Fibroblast of lung (primary cell): ENCODE results near the gene SGCA. TPM values are rescaled to one million over a fixed set of nuclear protein-coding genes. Genes with fewer than 3 reads are reported as not detected.

Source experiments
- DNase-seq, 2 donors: peaks; one replicate each; pipeline versions ENCODE4 v3.0.0 to v3.0.0-alpha.2; 2010; ENCODE audit warnings: low read depth in 2 of 2
- H2AFZ ChIP-seq: 2 replicates; pipeline ENCODE4 v1.5.1; 2012; ENCODE audit warnings: low read length, control low read depth, inconsistent platforms
- H3K27ac ChIP-seq: 2 replicates; pipeline ENCODE4 v1.5.1; 2011; ENCODE audit warnings: low read length, control low read depth; ENCODE audit not compliant: insufficient read depth
- H3K27me3 ChIP-seq: 2 replicates; pipeline ENCODE4 v1.5.1; 2011; ENCODE audit warnings: mild to moderate bottlenecking, low read length; ENCODE audit not compliant: control insufficient read depth, insufficient read depth
- H3K36me3 ChIP-seq: 2 replicates; pipeline ENCODE4 v1.5.1; 2011; ENCODE audit warnings: low read length; ENCODE audit not compliant: control insufficient read depth, insufficient read depth
- H3K4me1 ChIP-seq: 2 replicates; pipeline ENCODE4 v1.5.1; 2011; ENCODE audit warnings: low read length; ENCODE audit not compliant: control insufficient read depth, insufficient read depth; ENCODE audit errors: extremely low read depth
- H3K4me2 ChIP-seq: 2 replicates; pipeline ENCODE4 v1.5.1; 2011; ENCODE audit warnings: low read length, control low read depth; ENCODE audit not compliant: insufficient read depth; ENCODE audit errors: extremely low read depth
- H3K4me3 ChIP-seq, 4 experiments: fragments of 200-600 bp in 1 of 4; sonication (generic) in 1 of 4; replicated peaks in 1 of 4; 2 replicates each; pipeline ENCODE4 v1.5.1; 2011 to 2016; ENCODE audit warnings: low read length in 4 of 4, low read depth in 3 of 4, mild to moderate bottlenecking in 3 of 4, control low read depth in 2 of 4, inconsistent platforms in 1 of 4, mixed read lengths in 1 of 4; ENCODE audit not compliant: insufficient read depth in 1 of 4; ENCODE audit errors: control extremely low read depth in 1 of 4
- H3K79me2 ChIP-seq: 2 replicates; pipeline ENCODE4 v1.5.1; 2012; ENCODE audit warnings: mild to moderate bottlenecking, low read length, inconsistent platforms; ENCODE audit not compliant: control insufficient read depth, insufficient read depth
- H3K9ac ChIP-seq: 2 replicates; pipeline ENCODE4 v1.5.1; 2011; ENCODE audit warnings: mild to moderate bottlenecking, low read length, control low read depth; ENCODE audit not compliant: insufficient read depth
- H3K9me3 ChIP-seq: 2 replicates; pipeline ENCODE4 v1.5.1; 2012; ENCODE audit warnings: low read depth, low read length; ENCODE audit not compliant: control insufficient read depth, insufficient read depth
- H4K20me1 ChIP-seq: 2 replicates; pipeline ENCODE4 v1.5.1; 2011; ENCODE audit warnings: low read length; ENCODE audit not compliant: control insufficient read depth, insufficient read depth; ENCODE audit errors: extremely low read depth
- EZH2 ChIP-seq: IDR thresholded peaks from 2 replicates; pipeline ENCODE4 v1.5.1; 2012; ENCODE audit warnings: low read length, control low read depth, mild to moderate bottlenecking; ENCODE audit errors: missing control alignments
- polyA plus RNA-seq, 2 donors: library from polyadenylated mRNA; depleted of rRNA in 1 of 2; stranded (reverse) in 1 of 2; unstranded in 1 of 2; fragments of >200 nt; gene quantifications; 2 replicates each; pipeline ENCODE4 v1.2.1, GENCODE V29; 2011 to 2012; ENCODE audit warnings: missing spikeins in 1 of 2
- total RNA-seq: library from RNA; depleted of rRNA; stranded (reverse); fragments of >200 nt; gene quantifications from 2 replicates; pipeline ENCODE4 v1.2.1, GENCODE V29; 2014
- TF ChIP-seq, protein P1 (sequence below), 2 donors: IDR thresholded peaks in 1 of 2; conservative IDR thresholded peaks in 1 of 2; 1 replicate in 1 of 2; 2 replicates in 1 of 2; pipeline ENCODE4 v1.5.1; 2011 to 2012; ENCODE audit warnings: low read length in 2 of 2, control low read depth in 1 of 2, inconsistent platforms in 1 of 2, low read depth in 1 of 2, mild to moderate bottlenecking in 1 of 2

The SGCA gene
- total and polyA plus RNA-seq, 2 donors (not counting 1 experiment from before 2014, with no cell fraction given) = 1.6 to 4.3 TPM

DNA sequence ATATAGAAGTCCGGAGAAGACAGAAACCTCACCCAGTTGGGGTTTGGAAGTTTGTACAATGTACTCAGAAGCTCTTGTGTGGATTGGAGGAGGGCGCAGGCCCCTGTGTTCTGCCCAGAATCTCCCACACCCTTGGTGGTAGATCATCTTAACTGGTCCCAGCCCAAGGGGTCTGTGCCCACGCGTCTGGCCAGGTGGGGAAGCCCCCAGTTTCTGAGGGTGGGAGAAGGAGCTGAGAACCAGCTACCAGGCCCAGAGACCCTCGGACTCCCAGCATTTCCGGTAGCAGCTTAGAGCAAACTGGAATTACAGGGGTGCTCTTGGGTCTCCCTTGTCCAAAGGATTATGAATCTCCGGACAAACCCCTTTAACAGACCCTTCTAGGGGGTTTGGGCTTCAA is 13.1 kb upstream of the SGCA start:
- Histone ChIP-seq H3K36me3 (no peaks in the 10 kb centered on the region), H3K9ac (no peak overlapping the region), H4K20me1 (no peaks in the 10 kb centered on the region), H3K4me3 (peak overlapping the region in 2 of 4 experiments; percentile 84 to 85), H2AFZ (no peak overlapping the region), H3K27ac (no peak overlapping the region), H3K4me2 (no peak overlapping the region), H3K79me2 (peaks cover 29% of the 10 kb centered on the region), H3K9me3 (no peaks in the 10 kb centered on the region), H3K27me3 (no peaks in the 10 kb centered on the region), H3K4me1 (peaks cover 12% of the 10 kb centered on the region)
- DNase-seq = no peak
- TF ChIP-seq EZH2 = no peak
- TF ChIP-seq, protein P1, sequence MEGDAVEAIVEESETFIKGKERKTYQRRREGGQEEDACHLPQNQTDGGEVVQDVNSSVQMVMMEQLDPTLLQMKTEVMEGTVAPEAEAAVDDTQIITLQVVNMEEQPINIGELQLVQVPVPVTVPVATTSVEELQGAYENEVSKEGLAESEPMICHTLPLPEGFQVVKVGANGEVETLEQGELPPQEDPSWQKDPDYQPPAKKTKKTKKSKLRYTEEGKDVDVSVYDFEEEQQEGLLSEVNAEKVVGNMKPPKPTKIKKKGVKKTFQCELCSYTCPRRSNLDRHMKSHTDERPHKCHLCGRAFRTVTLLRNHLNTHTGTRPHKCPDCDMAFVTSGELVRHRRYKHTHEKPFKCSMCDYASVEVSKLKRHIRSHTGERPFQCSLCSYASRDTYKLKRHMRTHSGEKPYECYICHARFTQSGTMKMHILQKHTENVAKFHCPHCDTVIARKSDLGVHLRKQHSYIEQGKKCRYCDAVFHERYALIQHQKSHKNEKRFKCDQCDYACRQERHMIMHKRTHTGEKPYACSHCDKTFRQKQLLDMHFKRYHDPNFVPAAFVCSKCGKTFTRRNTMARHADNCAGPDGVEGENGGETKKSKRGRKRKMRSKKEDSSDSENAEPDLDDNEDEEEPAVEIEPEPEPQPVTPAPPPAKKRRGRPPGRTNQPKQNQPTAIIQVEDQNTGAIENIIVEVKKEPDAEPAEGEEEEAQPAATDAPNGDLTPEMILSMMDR (conservative IDR thresholded peaks at IDR 0.05 in 1 of 2, IDR thresholded peaks at IDR 0.05 in 1 of 2; ENCODE audit: low read depth in 1 of 2, low read length in 2 of 2) = no peak

DNA sequence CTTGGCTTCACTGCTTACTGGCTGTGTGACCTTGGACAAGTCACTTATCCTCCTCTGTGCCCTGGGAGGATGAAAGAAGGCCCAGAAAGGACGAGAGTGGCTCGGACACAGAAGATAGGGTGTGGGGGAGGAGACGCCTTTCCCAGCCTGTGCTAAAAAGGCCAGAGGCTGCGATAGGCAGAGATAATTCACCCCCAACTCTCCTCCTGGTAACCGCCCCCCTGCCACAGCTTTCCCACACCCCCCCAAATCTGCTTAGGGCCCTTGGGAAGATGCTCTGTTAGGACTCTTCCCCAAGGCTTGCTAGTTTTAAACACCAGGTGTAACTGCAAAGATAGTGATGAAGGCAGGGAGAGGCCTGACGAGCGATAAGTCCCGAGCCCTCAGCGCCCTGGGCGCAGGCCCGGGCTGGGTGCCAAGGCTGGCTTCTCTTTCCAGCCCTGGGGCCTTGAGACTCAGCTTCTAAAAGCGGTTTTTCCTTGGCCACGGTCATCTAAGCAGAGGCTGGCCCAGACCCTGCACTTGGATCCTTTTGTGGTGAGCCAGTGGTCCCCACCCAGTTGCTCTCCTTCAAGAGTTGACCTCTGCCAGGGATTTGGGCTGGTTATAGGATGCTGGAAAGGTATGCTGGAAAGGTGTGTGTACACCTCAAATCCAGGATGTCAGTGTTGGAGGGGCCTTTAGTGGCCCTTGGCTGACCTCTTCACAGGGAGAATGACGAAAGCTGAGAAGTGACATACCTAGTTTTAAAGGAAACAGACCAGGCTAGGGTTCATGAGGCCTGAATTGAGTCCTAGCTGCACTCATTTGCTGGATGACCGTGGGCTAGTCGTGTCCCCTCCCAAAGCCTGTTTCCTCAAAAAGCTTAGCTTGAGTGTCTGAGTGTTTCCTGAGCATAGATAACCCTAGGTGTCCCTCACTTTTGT is 11.9 kb upstream of the SGCA start:
- Histone ChIP-seq H3K27me3 (no peaks in the 10 kb centered on the region), H3K36me3 (no peaks in the 10 kb centered on the region), H4K20me1 (no peaks in the 10 kb centered on the region), H3K4me1 (peaks cover 12% of the 10 kb centered on the region), H3K4me2 (no peak overlapping the region), H3K79me2 (peaks cover 18% of the 10 kb centered on the region), H3K4me3 (no peak overlapping the region), H3K9me3 (no peaks in the 10 kb centered on the region), H3K9ac (no peak overlapping the region), H3K27ac (no peak overlapping the region), H2AFZ (no peak overlapping the region)
- no peak for DNase-seq
- TF ChIP-seq, protein P1 (conservative IDR thresholded peaks at IDR 0.05 in 1 of 2, IDR thresholded peaks at IDR 0.05 in 1 of 2; ENCODE audit: low read depth in 1 of 2, low read length in 2 of 2) = no peak
- no peak for TF ChIP-seq EZH2

DNA sequence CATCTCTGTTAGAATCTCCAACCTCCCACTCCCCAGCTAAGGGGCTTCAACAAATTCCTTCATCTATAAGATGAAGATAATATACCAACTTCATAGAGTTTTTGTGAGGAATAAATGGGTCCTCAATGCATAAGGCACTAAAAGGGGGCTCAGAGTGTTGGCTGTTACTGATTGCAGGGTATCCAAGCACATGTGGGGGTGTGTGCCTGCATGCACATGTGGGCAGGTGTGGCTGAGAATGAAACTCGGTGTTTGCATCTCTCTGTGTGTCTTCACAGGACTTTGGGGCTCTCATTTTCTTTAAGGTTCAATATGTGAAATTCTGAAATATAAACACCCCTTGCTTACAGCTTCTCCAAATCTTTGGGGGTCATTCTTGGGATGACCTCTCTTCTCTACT is 11.2 kb upstream of the SGCA start:
- TF ChIP-seq, protein P1 (conservative IDR thresholded peaks at IDR 0.05 in 1 of 2, IDR thresholded peaks at IDR 0.05 in 1 of 2; ENCODE audit: low read depth in 1 of 2, low read length in 2 of 2) = no peak
- no peak for TF ChIP-seq EZH2
- Histone ChIP-seq H2AFZ (no peak overlapping the region), H3K4me2 (no peak overlapping the region), H3K27ac (no peak overlapping the region), H3K27me3 (no peaks in the 10 kb centered on the region), H3K4me3 (no peak overlapping the region), H3K36me3 (no peaks in the 10 kb centered on the region), H3K79me2 (peaks cover 11% of the 10 kb centered on the region), H4K20me1 (no peaks in the 10 kb centered on the region), H3K9ac (no peak overlapping the region), H3K4me1 (peaks cover 12% of the 10 kb centered on the region), H3K9me3 (no peaks in the 10 kb centered on the region)
- no peak for DNase-seq
